SK-N-DZ (cell line): ENCODE measurements around the gene SLC7A5.
"Not testable (repeated sequence)": the region's sequence is repeated elsewhere in the genome, so short reads cannot be mapped to it uniquely, and the experiment has no call there.

Source experiments
- DNase-seq: peaks from one replicate; pipeline ENCODE4 v3.0.0-alpha.2; 2015; ENCODE audit warnings: low spot score

SLC7A5 gene

DNA sequence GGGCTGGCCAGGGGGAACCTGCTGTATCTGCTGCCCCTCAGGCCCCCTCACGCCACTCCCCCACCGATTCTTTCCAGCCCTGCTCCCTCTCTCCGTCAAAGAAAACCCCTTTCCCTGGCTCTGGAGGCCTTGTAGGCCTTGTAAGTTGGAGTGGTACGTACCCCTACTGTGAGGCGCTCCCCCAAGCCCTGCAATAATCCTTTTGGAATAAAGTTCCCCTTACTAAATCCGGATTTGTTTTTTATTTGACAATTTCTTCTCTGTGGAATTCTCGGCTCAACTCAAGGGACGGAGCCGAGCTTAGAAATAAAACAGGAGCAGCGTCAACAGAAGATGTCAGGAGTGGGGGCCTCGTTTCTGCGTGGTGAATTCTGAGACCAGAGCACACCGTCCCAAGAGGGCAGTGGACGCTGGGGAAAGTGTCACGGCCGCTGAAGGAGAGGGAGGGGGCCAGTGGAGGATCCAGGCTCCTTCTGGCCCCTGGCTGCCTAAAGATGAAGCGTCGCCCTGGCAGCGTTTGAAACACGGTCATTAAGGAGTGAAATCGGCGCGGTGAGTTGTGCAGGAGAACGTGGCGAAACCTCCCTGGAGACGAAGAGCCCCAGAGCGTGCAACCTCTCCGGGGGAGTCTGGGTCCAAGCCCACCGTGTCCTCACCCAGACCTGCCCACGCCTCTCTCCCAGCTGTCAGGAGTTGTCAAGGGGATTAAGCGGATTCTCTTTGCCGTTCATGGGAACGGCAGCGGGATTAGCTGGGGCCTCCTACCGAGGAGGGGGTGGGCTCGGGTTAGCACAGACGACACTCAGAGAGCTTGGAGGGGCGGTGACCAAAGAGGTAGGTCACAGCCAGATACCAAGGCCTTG is 47.0 kb downstream of the SLC7A5 start:
- DNase-seq, result peak; percentile 58

DNA sequence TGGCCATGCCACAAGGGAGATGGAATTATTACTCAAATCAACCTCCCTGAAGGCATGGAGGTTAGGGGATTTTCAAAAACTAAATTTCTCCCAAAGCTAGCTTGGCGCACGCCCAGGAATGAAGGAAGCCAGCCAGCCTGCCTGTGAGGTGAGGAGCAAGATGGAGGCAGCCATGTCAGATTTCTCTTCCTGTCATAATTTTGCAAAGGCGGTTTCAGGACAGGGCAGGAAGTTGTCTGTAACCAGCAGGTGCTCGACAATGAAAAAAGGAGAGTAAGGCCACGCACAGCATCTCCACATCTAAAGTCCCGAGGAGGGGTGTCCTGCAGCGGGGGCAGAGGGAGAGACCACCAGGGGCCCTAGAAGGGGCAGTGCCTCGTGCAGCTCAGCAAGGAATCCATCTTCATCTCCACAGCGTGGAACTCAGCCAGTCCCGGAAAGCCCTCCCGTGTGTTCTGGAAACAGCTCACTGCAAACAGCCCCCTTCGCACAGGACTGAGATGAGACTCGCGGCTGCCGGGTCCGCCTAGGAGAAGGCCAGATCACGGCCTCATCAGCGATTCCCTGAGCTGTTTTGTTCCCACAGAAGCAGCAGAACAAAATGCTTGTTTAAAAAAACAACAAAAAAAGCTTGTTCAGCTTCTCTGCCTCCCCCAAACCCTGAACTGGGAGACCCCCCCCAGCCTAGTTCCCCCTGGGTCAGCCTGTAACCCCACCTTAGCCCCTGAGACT is 47.8 kb downstream of the SLC7A5 start:
- peak; percentile 60 for DNase-seq

DNA sequence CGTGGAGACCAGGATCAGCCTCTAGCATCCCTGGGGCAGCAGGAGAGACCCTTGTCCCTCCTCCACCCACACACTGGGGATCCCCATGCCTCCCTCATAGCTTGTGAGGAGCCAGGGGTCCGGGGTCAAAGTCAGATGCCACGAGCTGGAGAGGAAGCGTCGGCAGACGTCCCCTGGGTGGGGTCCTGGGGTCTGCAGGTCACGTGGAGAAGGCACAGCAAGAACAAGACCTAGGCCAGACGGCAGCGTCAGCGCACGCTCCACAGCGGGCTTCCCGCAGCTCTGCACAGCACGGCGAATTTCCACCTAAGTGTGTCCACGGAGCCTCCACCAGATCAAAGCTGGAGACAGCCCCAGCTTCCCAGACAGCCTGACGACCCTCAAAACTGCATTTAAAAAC is 49.3 kb downstream of the SLC7A5 start:
- DNase-seq, result peak; percentile 43

DNA sequence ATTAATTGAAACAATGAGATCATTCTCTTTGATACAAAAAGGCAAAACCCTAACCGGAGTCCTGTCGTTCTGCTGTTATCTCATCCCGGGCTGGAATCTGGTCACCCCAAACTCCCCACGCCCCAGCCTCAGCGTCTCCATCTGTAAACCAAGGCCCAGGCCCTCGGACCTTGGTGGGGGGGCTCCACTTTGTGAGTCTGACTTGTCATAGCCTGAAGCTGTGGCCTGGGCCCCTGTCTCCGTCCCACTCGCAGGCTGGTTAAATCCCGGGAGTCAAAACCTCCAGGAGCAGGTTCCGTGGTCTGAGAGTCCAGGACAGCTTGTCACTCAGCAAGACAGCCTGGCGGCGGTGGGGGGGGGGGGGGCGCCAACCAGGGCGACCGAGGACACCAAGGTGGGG is 50.0 kb downstream of the SLC7A5 start:
- DNase-seq, result no peak

DNA sequence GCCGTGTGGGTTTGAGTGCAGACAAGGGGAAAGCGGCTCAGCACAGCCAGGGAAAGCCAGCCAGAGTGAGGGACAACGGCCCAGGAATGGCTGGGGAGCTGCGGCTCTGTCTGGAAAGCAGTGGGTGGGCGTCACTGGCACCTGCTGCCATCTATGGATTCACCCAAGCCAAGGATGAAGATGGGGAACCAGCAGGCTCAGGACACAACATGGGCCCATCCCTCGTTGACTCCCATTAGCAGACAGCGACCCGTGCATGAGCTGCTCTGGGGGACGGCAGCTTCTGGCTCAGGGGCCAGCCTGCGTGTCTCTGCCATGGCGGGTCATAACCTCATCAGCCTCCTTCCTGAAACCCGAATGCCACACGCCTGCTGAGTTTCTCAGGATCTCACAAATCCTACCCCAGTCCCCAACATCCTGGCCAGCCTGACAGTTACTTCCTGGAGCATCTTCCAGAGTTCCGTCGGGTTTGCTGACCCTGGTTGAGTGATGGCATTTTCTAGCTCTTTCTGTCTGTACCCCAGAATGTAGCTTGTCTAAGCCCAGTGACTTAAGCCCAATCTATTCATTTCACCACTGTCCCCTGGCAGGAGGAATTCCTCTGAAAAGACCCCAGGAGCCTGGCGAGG is 50.7 kb downstream of the SLC7A5 start:
- no peak for DNase-seq

DNA sequence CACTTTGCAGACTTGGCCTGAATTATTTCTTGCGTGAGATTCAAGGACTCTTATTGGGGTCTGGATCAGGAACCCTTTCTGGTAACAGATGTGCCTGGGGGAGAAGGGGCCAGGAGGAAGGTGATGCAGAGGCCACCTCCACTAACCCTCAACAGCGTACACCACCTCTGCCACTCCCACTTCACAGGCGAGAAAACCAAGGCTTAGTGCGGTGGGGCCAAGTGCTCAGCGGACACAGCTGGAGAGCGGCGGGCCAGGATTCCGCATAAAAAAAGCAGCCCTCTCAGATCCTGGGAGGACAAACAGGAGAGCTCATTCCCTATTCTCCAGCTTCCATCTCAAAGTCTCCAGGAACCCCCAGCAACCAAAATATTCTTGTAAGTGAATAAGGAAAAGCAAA is 51.4 kb downstream of the SLC7A5 start:
- DNase-seq, result no peak

DNA sequence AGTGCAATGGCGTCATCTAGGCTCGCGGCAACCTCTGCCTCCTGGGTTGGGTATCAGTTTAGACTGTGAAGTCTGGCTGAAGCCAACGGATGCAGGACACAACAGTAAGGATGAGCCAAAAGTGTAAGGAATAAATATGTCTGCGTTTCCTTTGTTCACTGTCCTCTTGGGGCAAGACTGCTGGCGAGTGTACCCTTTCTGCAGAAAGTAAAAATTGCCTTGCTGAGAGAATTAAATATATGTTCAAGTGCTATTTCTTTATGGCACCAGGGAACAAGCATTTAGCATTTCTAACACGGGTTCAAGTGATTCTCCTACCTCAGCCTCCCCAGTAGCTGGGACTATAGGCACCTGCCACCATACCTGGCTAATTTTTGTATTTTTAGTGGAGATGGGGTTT is 51.9 kb downstream of the SLC7A5 start:
- DNase-seq, result not testable (repeated sequence)

DNA sequence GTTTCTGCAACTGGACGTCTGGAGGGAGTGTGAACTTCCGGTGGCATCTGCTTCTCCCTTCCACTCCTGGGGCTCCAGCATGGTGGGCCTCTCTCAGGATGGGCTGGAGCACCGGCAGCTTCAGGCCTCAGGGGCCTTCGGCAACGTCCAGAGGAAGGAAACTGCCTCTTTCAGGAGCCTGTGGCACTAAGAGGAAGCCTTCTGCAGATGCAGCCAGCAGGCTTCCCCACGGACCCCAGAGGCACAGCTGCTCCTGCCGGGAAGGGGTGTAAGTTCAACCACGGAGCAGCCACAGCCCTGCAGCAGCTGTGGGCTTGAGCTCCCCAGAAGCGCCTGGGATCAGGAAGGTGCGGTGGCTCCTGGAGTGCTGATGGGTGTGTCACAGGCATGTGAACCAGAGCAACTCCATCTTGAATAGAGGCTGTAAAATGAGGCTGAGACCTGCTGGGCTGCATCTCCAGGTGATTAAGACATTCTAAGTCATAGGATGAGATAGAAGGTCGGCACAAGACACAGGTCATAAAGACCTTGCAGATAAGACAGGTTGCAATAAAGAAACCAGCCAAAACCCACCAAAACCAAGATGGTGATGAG is 52.7 kb downstream of the SLC7A5 start:
- no peak for DNase-seq

DNA sequence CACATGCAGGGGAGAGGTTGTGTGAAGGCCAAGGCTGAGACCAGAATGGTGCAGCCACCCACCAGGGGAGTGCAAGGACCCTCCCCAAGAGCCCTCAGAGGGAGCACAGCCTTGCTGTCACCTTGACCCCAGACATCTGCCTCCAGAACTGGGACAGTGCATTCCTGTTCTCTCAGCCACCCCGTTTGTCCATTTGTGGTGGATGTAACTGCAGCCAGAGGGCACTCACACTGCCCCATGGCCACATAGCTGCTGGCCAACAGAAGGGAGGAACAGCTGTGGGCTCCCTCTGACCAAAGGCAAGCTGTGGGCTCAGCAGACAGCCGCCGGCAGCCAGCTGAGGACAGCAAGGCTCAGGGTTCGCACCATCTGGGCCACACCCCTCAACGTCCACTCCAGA is 53.7 kb downstream of the SLC7A5 start:
- no peak for DNase-seq

DNA sequence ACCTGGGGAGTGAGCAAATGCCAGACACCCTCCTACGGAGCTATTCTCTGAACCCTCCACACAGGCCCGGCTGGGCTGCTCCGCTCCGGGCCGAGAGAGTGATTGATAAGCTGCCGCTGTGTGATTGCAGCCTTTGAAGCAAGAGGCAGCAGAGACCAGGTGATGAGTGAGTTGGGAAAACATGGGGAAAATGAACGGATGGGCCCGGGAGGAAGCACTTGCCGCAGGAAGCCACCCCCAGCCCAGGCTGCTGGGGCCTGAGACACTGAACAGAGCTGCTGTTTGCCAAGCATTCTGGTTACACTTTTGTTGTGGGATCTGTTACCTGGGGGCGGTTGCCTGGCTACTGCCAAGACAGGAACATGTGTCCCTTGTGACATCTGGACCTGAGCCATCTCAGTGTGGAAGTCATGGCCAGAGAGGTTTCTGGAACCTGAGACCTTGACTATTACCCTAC is 57.1 kb downstream of the SLC7A5 start:
- DNase-seq, result peak; percentile 48

DNA sequence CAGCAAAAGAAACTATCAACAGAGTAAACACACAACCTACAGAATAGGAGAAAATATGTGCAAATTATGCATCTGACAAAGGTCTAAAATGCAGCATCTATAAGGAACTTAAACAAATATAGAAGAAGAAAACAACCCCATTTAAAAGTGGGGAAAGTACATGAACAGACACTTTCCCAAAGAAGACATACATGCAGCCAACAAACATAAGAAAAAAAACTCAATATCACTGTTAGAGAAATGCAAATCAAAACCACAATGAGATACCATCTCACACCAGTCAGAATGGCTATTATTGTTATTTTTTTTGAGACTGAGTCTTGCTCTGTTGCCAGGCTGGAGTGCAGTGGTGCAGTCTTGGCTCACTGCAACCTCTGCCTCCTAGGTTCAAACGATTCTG is 57.9 kb downstream of the SLC7A5 start:
- not testable (repeated sequence) for DNase-seq

DNA sequence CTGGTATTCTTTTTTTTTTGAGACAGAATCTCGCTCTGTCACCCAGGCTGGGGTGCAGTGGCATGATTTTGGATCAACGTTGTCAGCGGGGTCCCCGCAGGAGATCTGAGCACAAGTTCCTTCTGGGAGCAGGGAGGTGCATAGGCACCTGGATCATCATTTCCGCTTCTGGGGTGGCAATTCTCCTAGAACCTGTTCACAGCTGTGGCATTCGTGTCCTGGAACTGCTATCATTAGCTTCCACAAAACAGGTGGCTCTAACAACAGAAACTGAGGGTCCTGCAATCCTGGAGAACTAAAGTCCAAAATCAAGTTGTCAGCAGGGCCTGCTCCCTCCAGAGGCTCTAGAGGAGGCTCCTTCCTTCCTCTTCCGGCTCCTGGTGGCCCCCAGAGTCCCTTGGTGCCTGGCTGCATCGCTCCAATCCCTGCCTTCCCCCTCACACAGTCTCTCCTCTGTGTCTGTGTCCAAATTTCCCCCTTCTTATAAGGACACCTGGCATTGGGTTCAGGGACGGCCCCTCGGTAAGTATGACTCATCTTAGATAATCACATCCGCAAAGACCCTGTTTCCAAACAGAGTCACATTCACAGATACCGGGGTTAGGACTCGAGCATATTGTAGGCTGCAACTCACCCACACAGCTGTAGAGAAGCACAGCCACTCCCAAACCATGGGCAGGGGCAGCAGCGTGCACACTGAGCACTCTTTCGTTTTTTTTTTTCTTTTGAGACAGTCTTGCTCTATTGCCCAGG is 60.0 kb downstream of the SLC7A5 start:
- DNase-seq, result no peak

DNA sequence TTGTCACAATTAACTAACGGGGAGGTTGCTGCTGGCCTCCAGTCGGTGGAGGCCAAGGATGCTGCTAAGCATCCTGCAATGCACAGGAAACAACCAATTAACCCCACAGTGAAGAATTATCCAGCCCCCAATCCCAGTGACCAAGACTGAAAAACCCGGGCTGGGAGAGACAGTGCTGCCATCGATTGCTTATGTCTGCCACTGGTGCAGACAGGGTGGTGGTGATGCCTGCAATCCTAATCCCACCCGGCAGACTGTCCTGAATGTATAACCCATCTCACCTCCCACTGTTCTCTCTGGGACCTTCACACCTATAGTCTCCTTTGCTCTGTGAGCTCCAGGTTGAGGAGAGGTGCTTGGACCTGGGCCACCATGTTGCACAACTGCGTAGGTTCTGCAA is 61.2 kb downstream of the SLC7A5 start:
- DNase-seq, result no peak

DNA sequence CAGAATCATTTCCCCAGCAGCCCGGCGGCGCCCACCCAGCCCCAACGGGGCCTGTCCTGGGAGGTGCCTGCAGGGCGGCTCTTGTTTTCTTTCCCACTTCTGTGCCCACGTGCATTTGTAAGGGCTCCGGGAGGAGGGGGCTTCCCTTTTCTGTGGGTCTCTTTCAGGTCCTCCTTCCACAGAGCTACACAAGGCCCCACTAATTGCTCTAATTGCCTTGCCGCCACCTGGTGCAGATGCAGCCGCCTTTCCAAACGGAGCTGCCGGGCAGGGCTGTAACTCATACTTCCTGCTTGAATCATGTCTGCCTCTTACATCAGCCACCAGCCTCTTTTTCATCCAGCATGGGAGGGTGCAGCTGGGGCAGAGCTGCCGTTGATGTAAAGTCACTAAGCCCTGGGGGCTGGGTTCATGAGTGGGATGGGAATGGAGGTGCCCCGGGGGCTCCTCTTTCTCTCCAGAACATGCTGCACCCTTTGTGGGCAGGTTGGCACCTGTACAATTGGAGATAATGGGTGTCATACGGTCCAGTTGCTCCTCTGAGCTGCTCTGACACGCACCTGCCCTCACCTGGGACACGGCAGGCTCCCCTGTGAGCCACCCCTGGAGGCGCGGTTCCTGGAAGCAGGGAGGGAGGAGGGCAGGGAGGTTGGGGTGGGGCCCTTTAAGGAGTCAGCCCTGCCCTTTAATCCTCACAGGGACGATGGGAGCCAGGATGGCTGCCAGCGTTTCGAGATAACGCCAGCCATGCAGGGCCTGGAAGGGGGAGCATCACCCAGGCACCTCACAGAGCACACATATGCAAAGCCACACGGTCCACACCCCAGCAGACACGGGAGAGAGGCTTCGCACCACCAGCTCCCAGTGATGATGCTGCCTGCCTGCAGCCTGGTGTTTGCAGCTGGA is 62.4 kb downstream of the SLC7A5 start:
- DNase-seq, result peak; percentile 83

DNA sequence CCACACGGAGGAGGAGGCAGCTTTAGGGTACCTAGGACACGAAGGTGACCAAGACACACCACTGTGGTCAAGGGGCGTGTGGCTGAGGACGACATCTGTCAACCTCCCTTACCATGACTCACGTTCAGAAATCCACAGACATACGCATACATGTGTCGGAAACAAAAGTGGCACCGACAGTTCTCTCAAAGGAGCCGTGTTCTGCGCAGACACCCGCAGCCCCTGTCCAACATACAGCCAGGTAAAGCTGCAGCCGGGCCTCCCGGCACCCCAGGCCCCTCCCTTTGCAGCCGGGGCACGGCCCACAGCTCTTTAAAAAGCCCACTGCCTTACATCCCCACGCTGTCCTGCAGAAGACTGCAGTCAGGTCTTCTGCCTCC is 63.1 kb downstream of the SLC7A5 start:
- DNase-seq, result no peak

DNA sequence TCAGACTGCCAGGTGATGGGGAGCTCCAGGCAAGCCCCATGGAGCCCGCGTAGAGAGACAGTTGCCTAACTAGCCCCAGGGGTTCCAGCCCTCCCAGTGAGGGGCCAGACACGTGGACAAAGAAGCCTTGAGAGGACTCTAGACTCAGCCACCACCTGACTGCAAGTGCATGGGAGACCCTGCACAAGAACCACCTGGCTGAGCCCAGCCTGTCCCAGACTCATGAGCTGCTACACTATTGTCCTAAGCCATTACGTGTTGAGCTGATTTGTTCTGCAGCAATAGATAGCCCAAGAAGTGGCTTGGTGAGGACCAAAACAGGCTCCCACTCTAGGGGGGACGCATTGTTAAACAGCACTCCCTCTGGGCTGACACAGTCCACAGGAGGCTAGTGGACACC is 65.9 kb downstream of the SLC7A5 start:
- DNase-seq, result no peak

DNA sequence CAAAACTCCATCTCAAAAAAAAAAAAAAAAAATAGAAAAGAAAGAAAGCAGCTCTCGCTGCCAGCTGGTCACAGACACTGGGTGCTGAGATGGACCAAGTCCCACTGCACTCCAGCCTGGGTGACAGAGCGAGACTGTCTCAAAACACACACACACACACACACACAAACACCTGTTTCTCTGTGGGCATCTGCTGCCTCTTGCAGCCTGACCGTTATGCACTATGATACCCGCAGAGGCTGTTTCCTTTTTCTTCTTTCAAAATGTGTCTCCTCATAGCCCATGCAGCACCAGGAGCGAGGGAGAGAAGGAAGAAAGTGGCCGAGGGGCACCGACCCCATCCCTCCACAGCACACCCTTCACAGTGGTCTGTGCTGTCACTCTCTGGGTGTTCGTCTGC is 66.6 kb downstream of the SLC7A5 start:
- DNase-seq, result no peak

DNA sequence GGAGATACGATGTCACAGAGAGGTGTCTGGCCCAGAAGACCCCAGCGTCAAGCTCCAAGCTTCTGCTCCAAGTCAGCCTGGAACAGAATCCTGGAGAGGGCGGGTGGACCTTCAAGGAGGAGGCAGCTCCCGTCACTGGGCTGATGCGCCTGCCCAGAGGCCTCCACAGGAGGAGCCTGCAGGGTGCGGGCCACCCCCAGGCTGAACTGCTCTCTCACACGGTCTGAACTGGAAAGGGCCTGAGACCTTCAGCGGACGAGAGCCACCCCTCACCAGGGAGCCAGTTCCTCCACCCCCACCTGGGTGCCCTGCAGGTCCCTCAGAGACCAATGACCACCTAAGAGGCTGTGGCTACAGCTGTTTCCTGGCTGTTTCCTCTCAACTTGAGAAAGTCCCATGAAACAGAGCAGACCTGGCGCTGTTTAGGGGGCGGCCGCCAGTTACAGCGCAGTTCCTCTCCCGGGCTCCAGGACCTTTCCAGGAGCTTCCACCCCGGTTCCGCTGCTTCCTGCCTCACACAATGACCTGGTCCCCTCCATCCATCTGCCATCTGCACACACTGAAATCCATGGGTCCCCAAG is 67.5 kb downstream of the SLC7A5 start:
- DNase-seq, result no peak

DNA sequence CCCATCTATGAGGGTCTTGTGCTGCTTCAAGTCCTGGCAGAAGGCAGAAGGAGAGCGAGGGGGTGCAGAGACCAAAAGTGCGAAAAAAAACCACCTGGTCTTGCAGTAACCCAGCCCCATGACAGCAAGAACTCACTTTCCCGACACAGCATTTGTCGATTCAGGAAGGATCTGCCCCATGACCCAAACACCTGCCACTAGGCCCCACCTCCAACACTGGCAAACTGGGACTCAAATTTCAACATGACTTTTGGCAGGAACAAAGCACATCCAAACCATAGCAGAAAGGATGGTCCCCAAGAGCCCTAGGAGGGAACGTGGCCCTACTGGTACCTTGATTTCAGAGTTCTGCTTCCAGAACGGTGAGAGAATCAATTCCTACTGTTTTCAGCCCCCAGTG is 68.8 kb downstream of the SLC7A5 start:
- no peak for DNase-seq

DNA sequence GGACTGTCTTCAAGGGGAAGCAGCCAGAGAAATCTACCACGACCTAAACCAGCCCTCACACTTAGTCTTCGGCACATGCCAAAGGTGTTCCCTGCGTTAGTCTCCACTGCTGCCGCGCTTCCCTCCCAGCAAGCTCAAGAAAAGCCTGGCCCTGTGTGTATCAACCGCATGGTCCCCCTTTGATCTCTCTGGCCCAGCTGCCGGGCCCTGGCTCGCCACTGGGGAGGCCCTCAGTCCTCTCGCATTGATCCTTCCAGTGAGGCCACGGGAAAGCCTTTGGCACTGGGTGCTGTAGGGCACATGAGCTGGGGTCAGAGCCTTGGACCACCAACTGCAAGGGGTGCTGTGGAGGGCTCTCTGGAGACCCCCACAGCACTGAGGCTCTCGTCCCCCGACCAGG is 74.0 kb downstream of the SLC7A5 start:
- DNase-seq, result no peak
